HUES6 (cell line): Measurements from ENCODE around the gene FAM234A.

Experiments used
- H3K27ac ChIP-seq: 2 replicates; pipeline ENCODE4 v1.7.0; 2013; ENCODE audit warnings: low read depth, mild to moderate bottlenecking, low read length, inconsistent platforms
- H3K27me3 ChIP-seq: 2 replicates; pipeline ENCODE4 v1.6.1; 2013; ENCODE audit warnings: low read length; ENCODE audit not compliant: control insufficient read depth, insufficient read depth
- H3K36me3 ChIP-seq: 2 replicates; pipeline ENCODE4 v1.6.1; 2013; ENCODE audit warnings: low read length; ENCODE audit not compliant: control insufficient read depth, insufficient read depth
- H3K4me1 ChIP-seq: 2 replicates; pipeline ENCODE4 v1.6.1; 2013; ENCODE audit warnings: low read length; ENCODE audit not compliant: control insufficient read depth, insufficient read depth
- H3K4me3 ChIP-seq: 2 replicates; pipeline ENCODE4 v1.5.1; 2013; ENCODE audit warnings: low read depth, low read length
- H3K9ac ChIP-seq: one replicate; pipeline ENCODE4 v1.6.1; 2013; ENCODE audit warnings: mild to moderate bottlenecking, low read length
- H3K9me3 ChIP-seq: 2 replicates; pipeline ENCODE4 v1.6.1; 2013; ENCODE audit warnings: low read depth, low read length; ENCODE audit not compliant: control insufficient read depth, insufficient read depth

Gene FAM234A

DNA sequence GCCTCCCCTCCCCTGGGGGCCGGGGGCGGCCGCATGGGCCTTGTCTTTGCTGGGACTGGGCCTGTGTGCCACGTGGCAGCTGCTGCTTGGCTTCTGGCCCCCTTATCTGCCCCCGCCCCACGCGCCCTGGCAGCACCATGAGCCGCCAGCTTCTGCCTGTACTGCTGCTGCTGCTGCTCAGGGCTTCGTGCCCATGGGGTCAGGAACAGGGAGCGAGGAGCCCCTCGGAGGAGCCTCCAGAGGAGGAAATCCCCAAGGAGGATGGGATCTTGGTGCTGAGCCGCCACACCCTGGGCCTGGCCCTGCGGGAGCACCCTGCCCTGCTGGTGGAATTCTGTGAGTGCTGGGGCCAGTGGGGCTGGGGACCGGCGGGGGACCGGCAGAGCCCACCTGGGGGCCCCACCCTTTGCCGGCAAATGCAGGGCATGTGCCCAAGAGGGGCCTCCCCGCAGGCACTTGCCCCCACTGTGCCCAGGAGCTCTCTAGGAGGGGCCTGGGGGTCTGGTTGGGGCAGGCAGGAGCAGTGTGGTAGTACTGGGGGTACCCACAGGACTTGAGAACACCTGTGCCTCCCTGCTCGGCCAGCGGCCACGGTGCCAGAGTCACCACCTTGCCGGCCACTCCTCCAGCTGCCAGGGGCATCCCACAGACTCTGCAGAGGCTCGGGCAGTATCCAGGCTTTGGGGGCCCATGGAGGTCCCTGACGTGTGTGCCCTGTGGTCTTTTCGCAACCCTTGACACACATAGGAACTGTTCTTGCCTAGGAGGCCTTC is 48.6 kb downstream of the FAM234A start, which contains the start of gene PDIA2:
TSS of gene PDIA2 (plus strand) at position 132 of the 773 bp plus-strand sequence. CDS start at position 138, 6 bp downstream.
- no peak within 1 kb of the TSS for H3K27ac ChIP-seq
- peaks cover 21% of the 10 kb centered on the region for H3K36me3 ChIP-seq
- H3K4me3 ChIP-seq = no peak within 1 kb of the TSS
- no peaks in the 10 kb centered on the region for H3K9me3 ChIP-seq
- no peak within 1 kb of the TSS for H3K9ac ChIP-seq
- H3K27me3 ChIP-seq = peaks cover 35% of the 10 kb centered on the region
- H3K4me1 ChIP-seq = 0 out of 2 replicates have a peak, but pooled peaks cover 4% of the 10 kb centered on the region

DNA sequence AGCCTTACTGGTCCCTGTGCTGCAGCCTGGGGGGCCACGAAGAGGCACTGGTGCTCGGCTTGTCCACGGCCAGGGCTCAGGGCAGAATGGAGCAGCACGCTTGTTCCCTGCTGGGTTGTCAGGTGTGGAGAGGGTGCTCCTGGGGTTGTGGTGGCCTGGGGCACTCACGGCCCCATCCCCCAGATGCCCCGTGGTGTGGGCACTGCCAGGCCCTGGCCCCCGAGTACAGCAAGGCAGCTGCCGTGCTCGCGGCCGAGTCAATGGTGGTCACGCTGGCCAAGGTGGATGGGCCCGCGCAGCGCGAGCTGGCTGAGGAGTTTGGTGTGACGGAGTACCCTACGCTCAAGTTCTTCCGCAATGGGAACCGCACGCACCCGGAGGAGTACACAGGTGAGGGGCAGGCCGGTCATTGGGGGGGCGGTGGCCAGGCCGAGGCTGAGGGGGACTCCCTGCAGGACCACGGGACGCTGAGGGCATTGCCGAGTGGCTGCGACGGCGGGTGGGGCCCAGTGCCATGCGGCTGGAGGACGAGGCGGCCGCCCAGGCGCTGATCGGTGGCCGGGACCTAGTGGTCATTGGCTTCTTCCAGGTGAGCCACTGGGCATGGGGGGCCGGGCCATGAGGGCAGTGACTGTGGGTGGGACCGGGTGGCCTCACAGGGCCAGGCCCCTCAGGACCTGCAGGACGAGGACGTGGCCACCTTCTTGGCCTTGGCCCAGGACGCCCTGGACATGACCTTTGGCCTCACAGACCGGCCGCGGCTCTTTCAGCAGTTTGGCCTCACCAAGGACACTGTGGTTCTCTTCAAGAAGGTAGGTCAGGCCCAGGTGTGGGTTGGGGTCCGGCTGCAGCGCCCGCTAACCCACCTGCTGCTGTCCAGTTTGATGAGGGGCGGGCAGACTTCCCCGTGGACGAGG is 49.8 kb downstream of the FAM234A start:
- peaks cover 33% of the 10 kb centered on the region for H3K36me3 ChIP-seq

DNA sequence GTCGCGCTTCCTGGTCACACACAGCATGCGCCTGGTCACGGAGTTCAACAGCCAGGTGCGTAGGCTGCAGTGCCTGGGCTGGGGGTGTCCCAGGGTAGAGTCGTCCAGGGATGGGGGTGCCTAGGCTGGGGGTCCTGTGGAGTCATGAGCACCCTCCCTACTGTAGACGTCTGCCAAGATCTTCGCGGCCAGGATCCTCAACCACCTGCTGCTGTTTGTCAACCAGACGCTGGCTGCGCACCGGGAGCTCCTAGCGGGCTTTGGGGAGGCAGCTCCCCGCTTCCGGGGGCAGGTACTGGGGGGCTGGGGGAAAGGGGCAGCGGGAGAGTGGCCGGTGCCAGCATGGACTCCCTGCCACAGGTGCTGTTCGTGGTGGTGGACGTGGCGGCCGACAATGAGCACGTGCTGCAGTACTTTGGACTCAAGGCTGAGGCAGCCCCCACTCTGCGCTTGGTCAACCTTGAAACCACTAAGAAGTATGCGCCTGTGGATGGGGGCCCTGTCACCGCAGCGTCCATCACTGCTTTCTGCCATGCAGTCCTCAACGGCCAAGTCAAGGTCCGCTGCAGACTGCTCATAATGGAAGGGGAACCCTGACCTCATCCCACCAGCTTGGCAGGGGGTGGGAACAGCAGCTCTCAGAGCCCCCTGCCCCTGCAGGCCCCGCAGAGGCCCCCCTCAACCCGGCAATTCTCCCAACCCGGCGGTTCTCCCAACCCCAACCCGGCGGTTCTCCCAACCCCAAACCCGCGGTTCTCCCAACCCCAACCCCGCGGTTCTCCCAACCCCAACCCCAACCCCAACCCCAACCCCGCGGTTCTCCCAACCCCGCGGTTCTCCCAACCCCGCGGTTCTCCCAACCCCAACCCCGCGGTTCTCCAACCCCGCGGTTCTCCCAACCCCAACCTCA is 50.8 kb downstream of the FAM234A start:
- H3K4me3 ChIP-seq = no peak overlapping the region
- H3K9me3 ChIP-seq = no peaks in the 10 kb centered on the region
- H3K27me3 ChIP-seq = peaks cover 15% of the 10 kb centered on the region
- H3K9ac ChIP-seq = no peak overlapping the region
- H3K36me3 ChIP-seq = peaks cover 43% of the 10 kb centered on the region
- H3K27ac ChIP-seq = no peak overlapping the region
- H3K4me1 ChIP-seq = 0 out of 2 replicates have a peak, but pooled peaks cover 4% of the 10 kb centered on the region

More for the DNA sequence above, 49.8 kb downstream of the FAM234A start:
- Histone ChIP-seq H3K27me3 (peaks cover 23% of the 10 kb centered on the region), H3K9me3 (no peaks in the 10 kb centered on the region), H3K9ac (no peak overlapping the region), H3K4me3 (no peak overlapping the region), H3K4me1 (0 out of 2 replicates have a peak, but pooled peaks cover 4% of the 10 kb centered on the region), H3K27ac (no peak overlapping the region)

DNA sequence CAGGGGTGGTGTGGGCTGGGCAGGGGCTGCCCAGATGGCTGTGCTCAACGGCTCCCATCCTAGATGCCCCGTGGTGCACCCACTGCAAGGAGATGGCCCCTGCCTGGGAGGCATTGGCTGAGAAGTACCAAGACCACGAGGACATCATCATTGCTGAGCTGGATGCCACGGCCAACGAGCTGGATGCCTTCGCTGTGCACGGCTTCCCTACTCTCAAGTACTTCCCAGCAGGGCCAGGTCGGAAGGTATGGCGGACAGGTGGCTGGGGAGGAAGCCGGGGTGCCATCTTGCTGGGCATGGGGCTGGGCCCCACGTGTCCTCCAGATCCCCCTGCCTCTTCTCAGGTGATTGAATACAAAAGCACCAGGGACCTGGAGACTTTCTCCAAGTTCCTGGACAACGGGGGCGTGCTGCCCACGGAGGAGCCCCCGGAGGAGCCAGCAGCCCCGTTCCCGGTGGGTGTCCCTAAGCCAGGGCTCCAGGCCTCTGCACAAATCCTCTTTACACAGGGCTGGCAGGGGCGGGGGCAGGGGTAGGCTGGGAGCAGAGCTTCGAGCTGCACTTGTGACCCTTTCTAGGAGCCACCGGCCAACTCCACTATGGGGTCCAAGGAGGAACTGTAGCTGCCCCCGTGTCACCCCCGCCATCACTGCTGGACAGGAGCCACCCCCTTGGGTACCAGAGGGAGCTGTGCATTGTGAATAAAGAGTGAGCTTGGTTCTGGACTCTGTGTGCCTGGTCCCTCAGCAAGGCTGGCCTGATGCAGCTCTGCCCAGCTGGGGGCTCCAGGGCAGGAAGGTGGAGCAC is 52.1 kb downstream of the FAM234A start:
- no peak overlapping the region for H3K9ac ChIP-seq
- peaks cover 55% of the 10 kb centered on the region for H3K36me3 ChIP-seq
- H3K4me1 ChIP-seq = no peaks in the 10 kb centered on the region
- H3K27me3 ChIP-seq = peaks cover 4% of the 10 kb centered on the region; the same call in 1 of the 2 replicates
- no peak overlapping the region for H3K27ac ChIP-seq
- H3K4me3 ChIP-seq = no peak overlapping the region
- no peaks in the 10 kb centered on the region for H3K9me3 ChIP-seq

DNA sequence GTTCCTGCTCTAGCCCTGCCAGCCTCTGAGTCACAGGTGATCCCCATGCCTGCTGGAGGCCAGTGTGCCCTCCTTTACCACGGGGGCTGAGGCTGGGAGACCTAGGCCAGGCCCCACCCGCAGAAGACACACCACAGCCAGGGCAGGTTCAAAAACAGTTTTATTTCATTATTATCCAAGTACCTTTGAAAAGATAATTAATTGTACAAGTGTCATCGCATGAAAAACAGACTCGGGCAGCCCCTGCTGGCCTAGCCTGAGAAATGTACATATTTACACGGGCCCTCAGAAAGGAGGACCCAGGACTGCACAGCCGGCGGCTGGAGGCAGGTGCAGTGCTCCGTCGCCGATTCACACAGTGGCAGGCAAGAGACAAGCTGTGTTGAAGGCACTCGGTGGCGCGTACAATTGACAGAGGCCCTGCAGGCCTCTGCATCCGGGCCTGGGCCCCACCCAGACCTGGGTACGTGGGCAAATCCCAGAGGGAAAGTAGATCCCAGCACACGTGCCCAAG is 52.7 kb downstream of the FAM234A start:
- no peak overlapping the region for H3K9ac ChIP-seq
- H3K9me3 ChIP-seq = no peaks in the 10 kb centered on the region
- H3K4me1 ChIP-seq = no peaks in the 10 kb centered on the region
- H3K36me3 ChIP-seq = peaks cover 61% of the 10 kb centered on the region
- no peak overlapping the region for H3K4me3 ChIP-seq
- no peaks in the 10 kb centered on the region; the same call in 1 of the 2 replicates for H3K27me3 ChIP-seq
- H3K27ac ChIP-seq = no peak overlapping the region

DNA sequence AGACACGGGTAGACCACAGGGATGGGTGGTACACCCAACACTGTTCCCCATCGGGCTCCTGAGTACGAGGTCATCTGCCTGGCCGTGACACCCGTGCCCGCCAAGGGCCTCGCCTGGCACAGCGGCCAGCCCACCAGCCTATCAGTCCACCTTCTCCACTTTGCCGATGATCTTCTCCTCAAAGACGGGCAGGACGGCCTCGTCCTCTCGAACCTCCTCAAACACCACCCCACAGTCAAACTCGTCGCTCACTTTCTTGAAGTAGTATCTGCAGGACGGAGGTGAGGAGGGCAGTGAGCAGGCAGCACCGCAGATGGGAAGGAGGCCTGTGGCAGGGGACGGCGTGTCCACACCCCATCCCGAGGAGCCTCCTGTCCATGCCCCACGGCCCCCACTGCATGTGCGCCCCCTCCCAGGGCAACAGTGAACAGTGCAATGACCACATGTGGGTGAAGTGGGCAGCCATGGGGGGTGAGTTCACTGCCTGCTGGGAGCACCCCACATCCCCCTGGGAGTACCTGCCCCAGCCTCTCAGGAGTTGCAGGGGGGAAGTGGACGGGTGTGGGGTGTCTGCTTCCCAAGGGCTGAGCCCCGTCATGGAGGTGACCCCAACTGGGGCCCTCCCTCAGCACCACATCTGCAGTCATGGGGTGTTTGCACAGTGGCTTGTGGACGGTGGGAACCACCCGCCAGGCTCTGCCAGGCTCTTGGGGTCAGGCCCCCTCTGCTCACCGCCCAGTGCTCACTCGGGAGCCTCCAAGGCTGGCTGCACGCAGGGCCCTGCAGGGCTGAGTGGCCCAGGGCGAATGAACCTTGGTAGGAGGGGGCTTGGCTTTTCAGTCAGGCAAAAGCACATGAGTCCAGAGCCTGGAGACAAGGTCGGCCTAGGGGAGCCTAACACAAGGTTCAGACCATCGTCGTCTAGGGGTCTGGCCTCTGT is 53.6 kb downstream of the FAM234A start:
- Histone ChIP-seq H3K36me3 (peaks cover 70% of the 10 kb centered on the region), H3K9ac (no peak overlapping the region), H3K27ac (no peak overlapping the region), H3K4me3 (no peak overlapping the region), H3K27me3 (no peaks in the 10 kb centered on the region), H3K9me3 (no peaks in the 10 kb centered on the region), H3K4me1 (no peaks in the 10 kb centered on the region)

DNA sequence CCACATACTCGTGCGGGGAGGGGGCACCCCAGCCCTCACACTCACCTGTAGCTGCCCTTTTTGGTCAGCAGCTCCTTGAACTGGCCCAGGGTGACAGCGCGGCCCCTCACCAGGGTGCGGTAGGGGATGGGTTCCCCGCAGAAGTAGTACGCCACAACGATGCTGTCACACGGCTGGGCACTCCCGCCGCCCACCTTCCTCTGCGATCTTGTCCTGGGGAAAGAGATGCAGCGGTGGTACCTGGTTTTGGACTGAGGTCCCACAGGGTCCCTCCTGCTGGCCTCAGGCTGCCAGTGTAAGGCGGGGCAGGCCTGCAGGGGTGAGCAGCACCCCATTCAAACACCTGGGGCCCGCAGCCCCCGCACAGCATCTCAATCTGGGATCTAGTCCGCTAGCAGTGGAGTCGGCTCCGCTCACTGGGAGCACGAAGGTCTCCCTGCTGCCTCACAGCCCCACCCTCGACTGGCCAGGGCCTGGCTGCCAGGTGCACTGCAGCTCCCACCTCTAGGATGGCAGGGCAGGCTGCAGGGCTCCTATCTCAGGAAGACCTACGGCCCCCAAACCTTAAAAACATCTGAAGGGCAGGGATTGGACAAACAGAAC is 54.9 kb downstream of the FAM234A start:
- no peaks in the 10 kb centered on the region for H3K27me3 ChIP-seq
- H3K9me3 ChIP-seq = no peaks in the 10 kb centered on the region
- H3K4me1 ChIP-seq = no peaks in the 10 kb centered on the region
- no peak overlapping the region for H3K4me3 ChIP-seq
- H3K9ac ChIP-seq = no peak overlapping the region
- H3K27ac ChIP-seq = no peak overlapping the region
- H3K36me3 ChIP-seq = peaks cover 76% of the 10 kb centered on the region

DNA sequence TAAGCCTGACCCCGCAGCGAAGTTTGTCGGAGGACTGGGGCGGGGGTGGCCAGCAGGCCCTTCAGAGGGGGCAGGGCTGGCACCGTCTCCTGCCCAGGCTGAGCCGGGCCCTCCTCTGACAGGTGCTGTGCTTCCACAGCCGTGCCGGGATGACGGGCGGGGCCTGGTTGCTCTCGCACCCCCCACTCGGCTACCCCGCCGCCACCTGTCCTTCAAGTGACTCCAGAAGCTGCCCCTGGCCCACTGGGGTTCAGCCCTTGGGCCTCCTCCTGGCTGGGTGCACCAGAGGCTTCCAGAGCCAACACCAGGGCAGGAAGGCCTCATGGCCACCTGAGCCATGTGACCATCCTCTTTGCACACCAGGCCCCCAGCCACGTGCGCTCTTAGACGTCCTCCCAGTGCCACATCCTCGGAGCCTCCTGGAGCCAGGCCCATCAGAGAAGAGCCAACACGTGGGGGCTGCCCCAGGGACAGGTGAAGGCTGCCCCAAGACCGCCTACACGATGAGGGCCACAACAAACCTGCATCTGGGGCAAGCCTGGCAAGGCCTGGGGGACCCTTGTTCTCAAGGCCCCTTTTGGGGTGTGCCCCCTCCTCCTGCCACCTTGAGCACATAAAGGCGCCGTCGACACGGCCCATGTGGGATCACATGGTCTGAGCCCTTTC is 55.5 kb downstream of the FAM234A start:
- Histone ChIP-seq H3K9me3 (no peaks in the 10 kb centered on the region), H3K27ac (no peak overlapping the region), H3K4me3 (no peak overlapping the region), H3K36me3 (peaks cover 72% of the 10 kb centered on the region), H3K4me1 (no peaks in the 10 kb centered on the region), H3K9ac (no peak overlapping the region), H3K27me3 (no peaks in the 10 kb centered on the region)
